Neural crest cell (in vitro differentiated cells): ENCODE measurements around the gene SEMA4D. TPM values are rescaled to one million over a fixed set of nuclear protein-coding genes. Genes with fewer than 3 reads are reported as not detected.

ENCODE experiments used
- DNase-seq: peaks from one replicate; pipeline ENCODE4 v3.0.0; 2021; ENCODE audit warnings: low read depth, mixed read lengths, low spot score
- H3K27ac Mint-ChIP-seq: one replicate; pipeline ENCODE4 v1.8.0; 2021; ENCODE audit warnings: mild to moderate bottlenecking, mixed read lengths; ENCODE audit not compliant: unreplicated experiment
- H3K27me3 Mint-ChIP-seq: 2 replicates; pipeline ENCODE4 v1.8.0; 2021; ENCODE audit warnings: low read depth, mild to moderate bottlenecking, mixed read lengths
- H3K36me3 Mint-ChIP-seq: 2 replicates; pipeline ENCODE4 v1.8.0; 2021; ENCODE audit warnings: low read depth, mild to moderate bottlenecking, mixed read lengths
- H3K4me1 Mint-ChIP-seq: 2 replicates; pipeline ENCODE4 v1.8.0; 2021; ENCODE audit warnings: mixed read lengths
- H3K4me3 Mint-ChIP-seq: one replicate; pipeline ENCODE4 v1.8.0; 2021; ENCODE audit warnings: mild to moderate bottlenecking, mixed read lengths
- H3K9me3 Mint-ChIP-seq: 2 replicates; pipeline ENCODE4 v1.8.0; 2021; ENCODE audit warnings: mixed read lengths
- CTCF ChIP-seq: fragments of 200-600 bp; sonication (generic); conservative IDR thresholded peaks from 2 replicates; pipeline ENCODE4 v1.5.0; 2021; ENCODE audit warnings: antibody characterized with exemption, mild to moderate bottlenecking
- total RNA-seq: library from RNA; stranded (reverse); gene quantifications from 2 replicates; pipeline ENCODE4 v1.2.1, GENCODE V29; 2021

Gene SEMA4D
- total RNA-seq, 1 donor from 2014 or later, result 33.5 TPM

GRCh38 chr9:89466451-89467277 lies 31.2 kb downstream of the SEMA4D start:
- TF ChIP-seq CTCF, result no peak
- H3K9me3 Mint-ChIP-seq, result no peaks in the 10 kb centered on the region
- H3K4me1 Mint-ChIP-seq, result peaks cover 48% of the 10 kb centered on the region
- no peak overlapping the region for H3K27ac Mint-ChIP-seq
- H3K27me3 Mint-ChIP-seq, result no peaks in the 10 kb centered on the region
- H3K4me3 Mint-ChIP-seq, result no peak overlapping the region
- no peak for DNase-seq
- H3K36me3 Mint-ChIP-seq, result peaks cover 2% of the 10 kb centered on the region

GRCh38 chr9:89465726-89466308 lies 32.1 kb downstream of the SEMA4D start:
- DNase-seq, result no peak
- no peak overlapping the region for H3K4me3 Mint-ChIP-seq
- no peak for TF ChIP-seq CTCF
- H3K4me1 Mint-ChIP-seq, result peaks cover 45% of the 10 kb centered on the region
- peaks cover 2% of the 10 kb centered on the region for H3K36me3 Mint-ChIP-seq
- H3K9me3 Mint-ChIP-seq, result no peaks in the 10 kb centered on the region
- no peaks in the 10 kb centered on the region for H3K27me3 Mint-ChIP-seq
- H3K27ac Mint-ChIP-seq, result no peak overlapping the region

GRCh38 chr9:89465001-89465451 lies 32.9 kb downstream of the SEMA4D start:
- Mint-ChIP-seq H3K9me3 (no peaks in the 10 kb centered on the region), H3K4me1 (peaks cover 42% of the 10 kb centered on the region), H3K4me3 (no peak overlapping the region), H3K27ac (no peak overlapping the region), H3K27me3 (no peaks in the 10 kb centered on the region), H3K36me3 (peaks cover 2% of the 10 kb centered on the region)
- TF ChIP-seq CTCF, result no peak
- no peak for DNase-seq

GRCh38 chr9:89464300-89464901 lies 33.5 kb downstream of the SEMA4D start:
- TF ChIP-seq CTCF, result no peak
- peaks cover 38% of the 10 kb centered on the region for H3K4me1 Mint-ChIP-seq
- H3K9me3 Mint-ChIP-seq, result no peaks in the 10 kb centered on the region
- no peak for DNase-seq
- H3K27me3 Mint-ChIP-seq, result no peaks in the 10 kb centered on the region
- H3K27ac Mint-ChIP-seq, result no peak overlapping the region
- H3K4me3 Mint-ChIP-seq, result no peak overlapping the region
- H3K36me3 Mint-ChIP-seq, result peaks cover 2% of the 10 kb centered on the region

- DNase-seq, result no peak
- no peak overlapping the region for H3K4me3 Mint-ChIP-seq
- H3K9me3 Mint-ChIP-seq, result no peaks in the 10 kb centered on the region
- no peak for TF ChIP-seq CTCF
- peaks cover 28% of the 10 kb centered on the region for H3K4me1 Mint-ChIP-seq
- no peaks in the 10 kb centered on the region for H3K27me3 Mint-ChIP-seq
- no peaks in the 10 kb centered on the region for H3K36me3 Mint-ChIP-seq
- H3K27ac Mint-ChIP-seq, result no peak overlapping the region
These were observed 34.9 kb downstream of the SEMA4D start for GRCh38 chr9:89462817-89463683.
